ENCODE data around the gene KDSR.
A peak's percentile ranks its signal among the peaks of the same experiment; 100 is the strongest.

Gene KDSR

DNA sequence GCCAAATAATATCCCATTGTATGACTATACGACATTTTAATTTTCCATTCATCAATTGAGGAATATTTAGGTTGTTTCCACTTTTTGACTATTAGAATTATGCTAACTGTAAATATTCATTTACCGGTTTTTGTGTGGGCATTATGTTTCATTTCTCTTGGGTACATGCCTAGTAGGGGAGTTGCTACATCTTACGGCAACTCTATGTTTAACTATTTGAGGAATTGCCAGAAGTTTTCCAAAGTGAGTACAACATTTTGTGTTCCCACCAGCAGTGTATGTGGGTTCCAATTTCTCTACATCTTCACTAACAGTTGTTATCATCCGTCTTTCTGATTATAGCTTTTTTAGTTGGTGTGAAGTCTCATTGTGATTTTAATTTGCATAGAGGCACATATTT, 1.6 kb upstream of the KDSR start:
- TF ChIP-seq SIN3A (IDR thresholded peaks at IDR 0.05; ENCODE audit: borderline replicate concordance, insufficient read depth, low read length) = no peak
- no peak for TF ChIP-seq POLR2AphosphoS5 (IDR thresholded peaks at IDR 0.05; ENCODE audit: low read depth, low read length)
- TF ChIP-seq, protein P1, sequence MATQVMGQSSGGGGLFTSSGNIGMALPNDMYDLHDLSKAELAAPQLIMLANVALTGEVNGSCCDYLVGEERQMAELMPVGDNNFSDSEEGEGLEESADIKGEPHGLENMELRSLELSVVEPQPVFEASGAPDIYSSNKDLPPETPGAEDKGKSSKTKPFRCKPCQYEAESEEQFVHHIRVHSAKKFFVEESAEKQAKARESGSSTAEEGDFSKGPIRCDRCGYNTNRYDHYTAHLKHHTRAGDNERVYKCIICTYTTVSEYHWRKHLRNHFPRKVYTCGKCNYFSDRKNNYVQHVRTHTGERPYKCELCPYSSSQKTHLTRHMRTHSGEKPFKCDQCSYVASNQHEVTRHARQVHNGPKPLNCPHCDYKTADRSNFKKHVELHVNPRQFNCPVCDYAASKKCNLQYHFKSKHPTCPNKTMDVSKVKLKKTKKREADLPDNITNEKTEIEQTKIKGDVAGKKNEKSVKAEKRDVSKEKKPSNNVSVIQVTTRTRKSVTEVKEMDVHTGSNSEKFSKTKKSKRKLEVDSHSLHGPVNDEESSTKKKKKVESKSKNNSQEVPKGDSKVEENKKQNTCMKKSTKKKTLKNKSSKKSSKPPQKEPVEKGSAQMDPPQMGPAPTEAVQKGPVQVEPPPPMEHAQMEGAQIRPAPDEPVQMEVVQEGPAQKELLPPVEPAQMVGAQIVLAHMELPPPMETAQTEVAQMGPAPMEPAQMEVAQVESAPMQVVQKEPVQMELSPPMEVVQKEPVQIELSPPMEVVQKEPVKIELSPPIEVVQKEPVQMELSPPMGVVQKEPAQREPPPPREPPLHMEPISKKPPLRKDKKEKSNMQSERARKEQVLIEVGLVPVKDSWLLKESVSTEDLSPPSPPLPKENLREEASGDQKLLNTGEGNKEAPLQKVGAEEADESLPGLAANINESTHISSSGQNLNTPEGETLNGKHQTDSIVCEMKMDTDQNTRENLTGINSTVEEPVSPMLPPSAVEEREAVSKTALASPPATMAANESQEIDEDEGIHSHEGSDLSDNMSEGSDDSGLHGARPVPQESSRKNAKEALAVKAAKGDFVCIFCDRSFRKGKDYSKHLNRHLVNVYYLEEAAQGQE (IDR thresholded peaks at IDR 0.05; ENCODE audit: insufficient read depth in 1 of 2, low read depth in 2 of 2, low read length in 2 of 2) = no peak
- TF ChIP-seq TAF1 (IDR thresholded peaks at IDR 0.05; ENCODE audit: borderline replicate concordance, insufficient read depth, low read length) = no peak
- TF ChIP-seq FOXP2 (optimal IDR thresholded peaks at IDR 0.05; ENCODE audit: borderline replicate concordance, extremely low read depth, extremely low read length, insufficient read depth) = no peak

DNA sequence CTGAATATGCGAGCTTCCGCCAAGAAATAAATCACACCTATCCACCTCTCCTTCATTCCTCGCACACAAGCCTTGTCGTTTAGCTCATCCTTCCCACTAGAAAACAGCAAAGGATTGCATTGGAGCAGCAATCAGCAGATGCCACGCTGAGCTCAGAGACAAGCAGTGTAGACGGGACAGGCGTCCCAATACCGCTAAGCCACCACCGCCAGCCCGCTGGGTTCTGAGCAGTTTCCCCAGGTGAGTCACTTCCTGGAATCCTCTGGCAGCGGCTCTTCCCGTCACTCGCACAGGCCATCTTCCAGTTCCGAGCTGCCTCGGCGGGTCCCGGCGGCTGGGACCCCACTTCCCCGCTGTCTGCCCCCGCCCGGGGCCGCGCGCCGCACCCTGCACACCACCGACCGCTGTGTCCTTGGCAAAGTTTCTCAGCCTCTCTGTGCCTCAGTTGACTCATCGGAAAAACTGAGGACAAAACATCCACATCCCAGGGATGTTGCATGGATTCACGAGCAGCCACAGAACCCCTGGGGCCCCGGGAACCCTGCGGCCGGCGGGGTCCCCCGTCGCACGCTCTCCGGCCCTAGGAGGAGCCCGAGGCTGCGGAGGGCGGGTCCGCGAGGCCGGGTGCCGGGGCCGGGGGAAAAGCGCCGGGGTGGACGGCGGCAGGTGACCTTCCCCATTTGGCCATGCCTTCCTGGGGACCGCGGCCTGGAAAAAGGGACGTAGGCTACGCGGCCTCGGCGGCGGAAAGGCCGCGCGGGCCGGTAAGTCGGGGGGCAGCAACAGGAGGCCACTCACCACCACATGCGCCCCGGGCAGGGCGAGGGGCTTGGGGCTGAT, 573 bp downstream of the KDSR start:
- TF ChIP-seq FOXP2 (optimal IDR thresholded peaks at IDR 0.05; ENCODE audit: borderline replicate concordance, extremely low read depth, extremely low read length, insufficient read depth) = peak; percentile 8
- TF ChIP-seq TAF1 (IDR thresholded peaks at IDR 0.05; ENCODE audit: borderline replicate concordance, insufficient read depth, low read length) = 0 out of 2 replicates have a peak, but pooled peaks have one; percentile 45
- TF ChIP-seq, protein P1 (IDR thresholded peaks at IDR 0.05; ENCODE audit: insufficient read depth in 1 of 2, low read depth in 2 of 2, low read length in 2 of 2) = no peak
- no peak; the same call in 1 of the 2 replicates for TF ChIP-seq SIN3A (IDR thresholded peaks at IDR 0.05; ENCODE audit: borderline replicate concordance, insufficient read depth, low read length)
- no peak for TF ChIP-seq POLR2AphosphoS5 (IDR thresholded peaks at IDR 0.05; ENCODE audit: low read depth, low read length)

DNA sequence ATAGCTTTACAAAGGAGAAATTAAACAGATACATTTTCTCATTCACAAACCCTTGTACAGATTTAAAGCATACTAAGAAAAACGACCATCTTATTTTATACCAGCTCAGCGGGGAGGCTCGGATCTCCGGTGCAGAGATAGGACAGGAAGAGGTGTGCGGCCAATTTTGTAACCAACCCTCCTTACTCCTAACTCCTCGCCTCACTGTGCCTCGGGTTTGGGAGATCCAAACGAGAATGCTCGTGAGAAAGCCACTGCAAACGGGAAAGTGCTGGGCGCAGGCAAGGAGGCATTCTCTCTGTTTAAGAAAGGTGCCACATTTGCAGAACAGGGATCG, 1.2 kb downstream of the KDSR start:
- TF ChIP-seq SIN3A (IDR thresholded peaks at IDR 0.05; ENCODE audit: borderline replicate concordance, insufficient read depth, low read length) = no peak
- no peak for TF ChIP-seq POLR2AphosphoS5 (IDR thresholded peaks at IDR 0.05; ENCODE audit: low read depth, low read length)
- TF ChIP-seq TAF1 (IDR thresholded peaks at IDR 0.05; ENCODE audit: borderline replicate concordance, insufficient read depth, low read length) = no peak
- no peak for TF ChIP-seq FOXP2 (optimal IDR thresholded peaks at IDR 0.05; ENCODE audit: borderline replicate concordance, extremely low read depth, extremely low read length, insufficient read depth)
- TF ChIP-seq, protein P1 (IDR thresholded peaks at IDR 0.05; ENCODE audit: insufficient read depth in 1 of 2, low read depth in 2 of 2, low read length in 2 of 2) = no peak

DNA sequence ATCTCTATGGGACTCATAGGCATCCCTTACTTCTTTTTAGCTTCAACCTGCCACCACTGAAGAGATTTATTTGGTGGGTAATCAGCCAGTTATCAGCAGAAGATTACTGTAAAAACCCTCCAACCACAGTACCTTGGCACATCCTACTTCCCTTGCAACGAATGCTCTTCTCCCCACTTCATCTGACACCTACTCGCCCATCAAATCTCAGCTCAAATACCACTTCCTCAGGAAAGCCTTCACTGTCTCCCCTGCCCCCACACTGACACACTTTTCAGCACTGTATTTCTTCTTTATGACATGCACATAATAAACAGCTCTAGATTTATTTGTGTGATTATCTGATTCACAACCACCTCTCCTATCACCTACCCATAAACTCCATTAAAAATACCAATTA, 3.1 kb downstream of the KDSR start:
- TF ChIP-seq FOXP2 (optimal IDR thresholded peaks at IDR 0.05; ENCODE audit: borderline replicate concordance, extremely low read depth, extremely low read length, insufficient read depth) (no peak), TAF1 (IDR thresholded peaks at IDR 0.05; ENCODE audit: borderline replicate concordance, insufficient read depth, low read length) (no peak), SIN3A (IDR thresholded peaks at IDR 0.05; ENCODE audit: borderline replicate concordance, insufficient read depth, low read length) (no peak), POLR2AphosphoS5 (IDR thresholded peaks at IDR 0.05; ENCODE audit: low read depth, low read length) (no peak)
- TF ChIP-seq, protein P1 (IDR thresholded peaks at IDR 0.05; ENCODE audit: insufficient read depth in 1 of 2, low read depth in 2 of 2, low read length in 2 of 2) = no peak

All from PFSK-1 (cell line).